AG04450 (cell line): Measurements from ENCODE around the gene PPOX. TPM values are rescaled to one million over a fixed set of nuclear protein-coding genes. Genes with fewer than 3 reads are reported as not detected.

Experiments
- CTCF ChIA-PET: fragments of 300-600, 350-600 bp; formaldehyde crosslinking; extraction: SDS; loops from one replicate; lab custom pipeline; 2022; ENCODE audit warnings: antibody characterized with exemption, inconsistent platforms; lab: Charles Lee
- POLR2A ChIA-PET: fragments of 350-600 bp; formaldehyde crosslinking; extraction: SDS; loops from one replicate; lab custom pipeline; 2021; ENCODE audit warnings: antibody characterized with exemption, inconsistent platforms; lab: Yijun Ruan, JAX
- DNase-seq: peaks from one replicate; pipeline ENCODE4 v3.0.0-alpha.2; 2011; ENCODE audit warnings: low read depth, low spot score
- H3K27ac ChIP-seq: one replicate; pipeline ENCODE4 v1.5.1; 2012; ENCODE audit warnings: low read depth, low read length, control low read depth
- H3K27me3 ChIP-seq: one replicate; pipeline ENCODE4 v1.6.0; 2012; ENCODE audit warnings: low read length; ENCODE audit not compliant: control insufficient read depth, insufficient read depth
- H3K4me3 ChIP-seq: 2 replicates; pipeline ENCODE4 v1.5.1; 2011; ENCODE audit warnings: mild to moderate bottlenecking, low read depth, low read length, control low read depth
- H3K9me3 ChIP-seq: 2 replicates; pipeline ENCODE4 v1.5.1; 2012; ENCODE audit warnings: low read length; ENCODE audit not compliant: control insufficient read depth, insufficient read depth
- CTCF ChIP-seq: IDR thresholded peaks from 2 replicates; pipeline ENCODE4 v1.5.1; 2011; ENCODE audit warnings: low read depth, low read length, control low read depth, inconsistent platforms
- polyA minus RNA-seq: library from RNA; depleted of rRNA, polyadenylated mRNA; stranded (reverse); fragments of >200 nt; gene quantifications from 2 replicates; pipeline ENCODE4 v1.2.3, GENCODE V29; 2011; rRNA and poly(A)+ RNA removed
- polyA plus RNA-seq: library from polyadenylated mRNA; depleted of rRNA; stranded (reverse); fragments of >200 nt; gene quantifications from 2 replicates; pipeline ENCODE4 v1.2.3, GENCODE V29; 2011; rRNA removed

The PPOX gene
- polyA plus RNA-seq, result 9.7 and 9.8 TPM in 2 replicates
- 7.9 and 9.1 TPM in 2 replicates for polyA minus RNA-seq

- Histone ChIP-seq H3K9me3 (no peaks in the 10 kb centered on the region; the same call in 1 of the 2 replicates), H3K27me3 (no peaks in the 10 kb centered on the region), H3K27ac (peak within 1 kb of the TSS; percentile 93), H3K4me3 (peak within 1 kb of the TSS; percentile 86)
- POLR2A ChIA-PET, result interaction anchor here (0.6 to 1.3 kb wide), 9 partner anchors 10 to 120 kb away, joined by 3 to 5 read pairs (median 3); partner anchors contain the start of genes ADAMTS4, DEDD, NDUFS2 and NIT1
- CTCF ChIA-PET, result interaction anchor here (0.6 to 2.6 kb wide), 23 partner anchors 9 to 289 kb away, joined by 3 to 24 read pairs (median 5); partner anchors contain the start of genes APOA2, DEDD, KLHDC9 and TOMM40L
- DNase-seq, result peak; percentile 93
- TF ChIP-seq CTCF, result peak; percentile 55
These were observed at the start of gene PPOX for GRCh38 chr1:161165742-161166668. Gene PPOX (plus strand): TSS chr1:161166426. CDS start chr1:161166848, 422 bp downstream.

GRCh38 chr1:161117759-161118581 lies 48.3 kb upstream of the PPOX start, which contains the start of the genes NIT1 and PFDN2:
Gene NIT1 (plus strand): TSS chr1:161118105. CDS start chr1:161118177, 72 bp downstream.
Gene PFDN2 (minus strand): TSS chr1:161118037. CDS start chr1:161118026, 11 bp downstream.
- TF ChIP-seq CTCF, result no peak
- CTCF ChIA-PET, result interaction anchor here (0.6 to 1.8 kb wide), 2 partner anchors 21 to 121 kb away, joined by 3 to 5 read pairs; no protein-coding TSS in a partner anchor
- Histone ChIP-seq H3K4me3 (peak within 1 kb of the TSS; percentile 100), H3K9me3 (no peaks in the 10 kb centered on the region; the same call in 1 of the 2 replicates), H3K27ac (peak within 1 kb of the TSS; percentile 95), H3K27me3 (no peaks in the 10 kb centered on the region)
- POLR2A ChIA-PET, result interaction anchor here (0.6 to 2.1 kb wide), 7 partner anchors 10 to 65 kb away, joined by 3 to 20 read pairs (median 4); partner anchors contain the start of genes DEDD, PPOX and UFC1
- DNase-seq, result no peak

GRCh38 chr1:161119092-161119903 lies 46.9 kb upstream of the PPOX start:
- no peak for DNase-seq
- H3K27me3 ChIP-seq, result no peaks in the 10 kb centered on the region
- POLR2A ChIA-PET, result no interaction called here
- peak; percentile 55 for TF ChIP-seq CTCF
- H3K4me3 ChIP-seq, result peak overlapping the region; percentile 100
- H3K9me3 ChIP-seq, result no peaks in the 10 kb centered on the region; the same call in 1 of the 2 replicates
- peak overlapping the region; percentile 95 for H3K27ac ChIP-seq
- CTCF ChIA-PET, result no interaction called here

GRCh38 chr1:161121042-161121650 lies 45.1 kb upstream of the PPOX start:
- H3K4me3 ChIP-seq, result no peak overlapping the region
- H3K27me3 ChIP-seq, result no peaks in the 10 kb centered on the region
- ChIA-PET CTCF (interaction anchor here (0.6 to 0.7 kb wide), 5 partner anchors 29 to 124 kb away, joined by 3 to 6 read pairs (median 5); no protein-coding TSS in a partner anchor), POLR2A (interaction anchor here (0.6 kb wide), 1 partner anchor 18 kb away, joined by 3 read pairs; no protein-coding TSS in a partner anchor)
- TF ChIP-seq CTCF, result no peak
- H3K9me3 ChIP-seq, result no peaks in the 10 kb centered on the region; the same call in 1 of the 2 replicates
- DNase-seq, result no peak
- H3K27ac ChIP-seq, result no peak overlapping the region
